HG03378 (cell line): Measurements from ENCODE around the gene ZDHHC7.
"Not testable (repeated sequence)": the region's sequence is repeated elsewhere in the genome, so short reads cannot be mapped to it uniquely, and the experiment has no call there.

Experiments used
- ATAC-seq: cut with Tn5 transposase; IDR thresholded peaks from one replicate; pipeline ENCODE4 v1.9.1; 2021; ENCODE audit warnings: mild to moderate bottlenecking, moderate library complexity; ENCODE audit not compliant: unreplicated experiment

ZDHHC7 gene, protein sequence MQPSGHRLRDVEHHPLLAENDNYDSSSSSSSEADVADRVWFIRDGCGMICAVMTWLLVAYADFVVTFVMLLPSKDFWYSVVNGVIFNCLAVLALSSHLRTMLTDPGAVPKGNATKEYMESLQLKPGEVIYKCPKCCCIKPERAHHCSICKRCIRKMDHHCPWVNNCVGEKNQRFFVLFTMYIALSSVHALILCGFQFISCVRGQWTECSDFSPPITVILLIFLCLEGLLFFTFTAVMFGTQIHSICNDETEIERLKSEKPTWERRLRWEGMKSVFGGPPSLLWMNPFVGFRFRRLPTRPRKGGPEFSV

GRCh38 chr16:85010931-85011845, at the start of gene ZDHHC7:
Gene ZDHHC7, minus strand, starts transcription at chr16:85011535. Its CDS starts 20,917 bp downstream, at chr16:84990618.
- peak; percentile 65 for ATAC-seq

- ATAC-seq = no peak
Observed at GRCh38 chr16:85058909-85059308, 47.6 kb upstream of the ZDHHC7 start.

DNA sequence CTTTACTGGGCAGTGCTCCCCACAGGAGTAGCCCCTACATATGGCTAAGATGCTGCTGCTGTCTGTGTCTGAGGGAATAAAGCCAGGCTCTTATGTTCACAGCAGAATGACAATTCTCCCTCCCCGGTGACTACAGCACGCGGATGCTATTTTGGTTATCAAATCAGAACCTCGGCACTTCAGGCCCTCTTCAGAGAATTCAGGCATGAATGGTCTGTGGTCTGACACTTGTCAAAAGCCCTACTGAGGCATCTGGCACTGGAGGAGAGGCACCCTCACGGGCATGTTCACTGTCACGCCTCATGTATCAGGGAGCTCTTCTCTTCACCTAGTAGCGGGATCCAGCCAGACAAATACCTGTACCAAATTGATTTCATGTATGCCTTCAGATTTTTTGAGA, 46.6 kb upstream of the ZDHHC7 start:
- ATAC-seq = no peak

DNA sequence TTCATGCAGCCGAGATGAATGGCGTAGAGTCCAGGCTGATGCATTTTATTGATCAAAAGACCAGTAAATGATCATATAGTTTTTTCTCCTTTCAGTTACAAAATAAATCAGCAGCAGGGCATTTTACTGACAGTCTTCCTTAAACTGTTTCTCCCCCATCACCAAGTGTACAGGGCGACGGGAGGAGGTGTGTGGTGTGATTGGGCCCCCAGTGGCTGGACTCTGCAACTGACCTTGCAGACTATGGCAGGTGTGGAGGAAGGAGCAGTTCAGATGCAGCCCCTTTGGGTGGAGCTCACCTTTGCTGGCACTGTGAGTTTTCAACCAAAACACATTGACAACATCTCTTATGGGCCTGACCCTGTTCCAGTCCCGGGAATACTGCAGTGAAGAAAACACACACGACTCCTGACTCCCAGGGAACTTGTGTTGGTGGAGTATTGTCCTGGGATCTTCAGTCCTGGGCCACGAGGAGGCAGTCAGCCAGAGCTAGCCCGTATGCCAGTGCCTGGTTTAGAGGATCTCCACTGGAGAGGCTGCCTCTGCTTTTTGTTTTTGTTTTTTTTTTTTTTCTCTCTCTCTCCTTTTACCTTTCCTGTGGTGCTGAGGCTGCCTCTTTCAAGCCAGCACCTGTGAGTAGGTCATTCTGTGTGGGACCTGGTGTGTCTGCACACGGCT, 46.0 kb upstream of the ZDHHC7 start:
- no peak for ATAC-seq

DNA sequence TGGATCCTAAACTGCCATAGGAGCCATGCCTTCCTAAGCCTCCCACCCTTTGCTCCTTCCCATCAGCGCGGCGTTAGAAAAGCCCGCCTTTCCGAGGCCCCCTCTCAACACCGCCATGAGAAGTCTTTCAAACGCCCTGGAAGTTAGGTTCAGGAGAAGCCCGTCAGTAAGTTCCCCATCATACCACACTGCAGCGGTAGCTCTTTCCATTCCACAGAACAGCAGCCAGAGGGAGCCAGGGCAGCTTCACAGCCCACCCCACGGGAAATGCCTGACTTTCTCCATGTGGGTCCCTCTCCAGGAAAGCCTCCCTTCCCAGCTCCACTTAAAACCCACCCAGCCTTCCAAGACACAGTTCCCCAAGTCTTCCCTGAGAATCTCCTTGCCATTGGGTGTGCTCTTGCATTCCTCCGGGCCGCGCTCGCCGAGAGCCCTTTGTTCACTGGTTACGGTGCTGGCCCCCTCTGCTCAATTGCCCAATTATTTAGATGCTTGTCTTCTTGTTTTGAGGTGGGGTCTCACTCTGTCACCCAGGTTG, 44.9 kb upstream of the ZDHHC7 start:
- ATAC-seq = no peak

DNA sequence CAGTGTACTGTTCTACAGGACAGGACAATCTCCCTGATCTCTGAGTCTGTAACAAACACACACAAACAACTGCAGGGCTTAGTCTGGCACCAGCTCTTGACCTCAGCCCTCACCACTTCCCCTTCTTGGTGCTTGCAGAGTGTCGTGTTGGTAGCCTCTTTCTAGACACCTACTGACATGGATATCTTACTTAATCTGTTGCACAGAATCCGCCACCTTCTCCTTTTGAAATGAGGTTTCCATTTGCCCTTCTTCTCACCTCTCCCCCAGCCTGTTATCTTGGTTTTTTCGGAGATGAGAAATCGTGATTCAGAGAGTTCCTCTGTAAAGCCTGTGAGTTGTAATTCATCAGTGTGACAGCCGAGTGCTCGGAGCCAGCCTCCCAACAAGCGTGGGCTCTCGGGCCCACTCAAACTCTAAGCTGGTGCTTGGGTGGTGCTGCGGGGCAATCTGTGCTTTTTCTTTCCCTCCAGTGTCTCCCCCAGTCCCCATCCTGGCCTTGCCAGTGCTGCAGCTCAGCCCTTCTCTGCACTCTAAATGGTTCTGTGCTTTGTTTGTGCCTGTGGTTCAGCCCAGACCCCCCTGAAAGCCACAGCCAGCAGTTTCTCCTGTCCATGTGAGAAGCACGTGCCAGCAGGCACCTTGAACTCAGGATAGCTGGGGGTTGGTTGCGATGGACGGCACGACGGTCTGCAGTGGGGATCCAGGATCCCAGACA, 44.3 kb upstream of the ZDHHC7 start:
- ATAC-seq = peak; percentile 89

DNA sequence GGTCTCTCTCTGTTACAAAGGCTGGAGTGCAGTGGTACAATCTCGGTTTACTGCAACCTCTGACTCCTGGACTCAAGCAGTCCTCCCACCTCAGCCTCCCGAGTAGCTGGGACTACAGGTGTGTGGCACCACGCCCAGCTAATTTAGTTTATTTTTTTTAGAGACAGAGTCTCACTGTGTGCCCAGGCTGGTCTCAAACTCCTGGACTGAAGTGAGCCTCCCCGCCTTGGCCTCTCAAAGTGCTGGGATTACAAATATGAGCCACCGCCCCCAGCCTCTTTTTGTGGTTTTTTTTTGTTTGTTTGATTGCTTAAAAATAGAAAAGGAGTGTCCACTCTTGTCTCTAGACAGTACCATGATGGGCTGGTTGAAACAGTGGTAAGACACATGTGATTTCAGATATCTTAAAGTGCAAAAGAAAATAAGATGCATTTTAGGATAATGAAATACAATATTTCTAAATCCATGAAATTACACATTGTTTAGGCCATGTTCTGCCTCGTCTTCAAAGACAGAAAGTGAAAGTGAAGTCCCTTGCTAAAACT, 43.7 kb upstream of the ZDHHC7 start:
- ATAC-seq = no peak

DNA sequence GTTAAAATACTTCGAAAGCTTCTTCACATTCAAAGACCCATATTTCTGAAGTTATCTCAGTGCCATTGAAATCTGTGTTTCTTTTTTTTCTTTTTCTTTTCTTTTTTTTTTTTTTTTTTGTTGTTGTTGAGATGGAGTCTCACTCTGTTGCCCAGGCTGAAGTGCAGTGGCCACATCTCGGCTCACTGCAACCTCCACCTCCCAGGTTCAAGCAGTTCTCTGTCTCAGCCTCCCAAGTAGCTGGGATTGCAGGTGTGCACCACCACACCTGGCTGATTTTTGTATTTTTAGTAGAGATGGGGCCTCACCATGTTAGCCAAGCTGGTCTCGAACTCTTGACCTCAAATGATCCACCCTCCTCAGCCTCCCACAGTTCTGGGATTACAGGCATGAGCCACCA, 43.0 kb upstream of the ZDHHC7 start:
- not testable (repeated sequence) for ATAC-seq

DNA sequence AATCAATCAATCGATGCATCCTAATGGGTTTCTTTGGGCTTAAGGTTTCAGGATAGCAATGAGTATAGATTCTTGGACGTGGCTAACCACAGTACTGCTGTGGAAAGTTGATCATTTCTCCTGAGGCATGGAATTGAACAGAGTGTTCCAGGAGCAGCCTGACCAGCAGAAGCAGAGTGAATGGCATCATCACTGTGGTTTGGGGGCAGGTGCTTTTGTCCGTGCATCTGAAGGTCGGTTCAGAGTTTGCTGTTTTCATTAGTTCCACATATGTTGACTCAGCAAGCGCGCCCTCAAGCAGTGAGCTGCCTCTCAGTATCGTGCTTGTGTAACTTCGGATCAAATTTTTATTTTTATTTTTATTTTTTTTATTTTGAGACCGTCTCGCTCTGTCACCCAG, 41.2 kb upstream of the ZDHHC7 start:
- ATAC-seq = no peak

DNA sequence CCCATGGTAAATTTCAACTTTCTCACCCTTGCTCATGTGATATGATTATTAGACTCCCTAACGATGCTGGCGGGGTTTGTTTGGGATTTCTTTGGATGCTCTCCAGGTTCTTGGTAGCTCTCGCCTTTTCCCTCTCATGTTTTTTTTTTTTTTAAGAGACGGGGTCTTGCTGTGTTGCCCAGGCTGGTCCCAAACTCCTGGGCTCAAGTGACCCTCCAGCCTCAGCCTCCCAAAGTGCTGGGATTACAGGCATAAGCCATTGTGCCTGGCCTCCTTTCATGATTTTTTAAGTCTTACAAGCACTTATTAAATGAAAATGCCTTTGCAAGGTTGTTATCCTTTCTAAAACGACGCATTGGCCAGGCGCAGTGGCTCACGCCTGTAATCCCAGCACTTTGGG, 40.3 kb upstream of the ZDHHC7 start:
- ATAC-seq = no peak

DNA sequence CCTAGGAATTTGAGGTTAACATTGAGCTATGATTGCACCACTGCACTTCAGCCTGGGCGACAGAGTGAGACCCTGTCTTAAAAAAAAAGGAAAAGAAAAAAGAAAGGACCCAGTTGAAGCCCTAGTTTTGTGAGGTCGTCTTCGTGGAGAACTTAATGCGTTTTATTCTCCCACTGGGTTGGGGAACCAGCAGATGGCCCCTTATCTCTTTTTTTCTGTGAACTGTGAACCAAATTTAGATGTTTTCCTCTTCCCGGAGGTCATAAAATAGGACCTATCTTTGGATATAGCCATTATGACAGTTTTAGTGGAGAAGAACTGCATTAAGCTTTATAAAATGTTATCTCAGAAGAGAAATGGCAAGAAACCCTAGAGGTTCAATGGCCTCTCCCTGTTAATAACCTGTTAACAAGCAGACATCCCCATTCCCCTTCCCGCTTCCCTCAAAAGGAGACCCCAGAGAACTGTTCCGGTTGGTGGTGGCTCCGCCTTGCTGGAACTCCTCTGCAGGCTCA, 39.8 kb upstream of the ZDHHC7 start:
- no peak for ATAC-seq

DNA sequence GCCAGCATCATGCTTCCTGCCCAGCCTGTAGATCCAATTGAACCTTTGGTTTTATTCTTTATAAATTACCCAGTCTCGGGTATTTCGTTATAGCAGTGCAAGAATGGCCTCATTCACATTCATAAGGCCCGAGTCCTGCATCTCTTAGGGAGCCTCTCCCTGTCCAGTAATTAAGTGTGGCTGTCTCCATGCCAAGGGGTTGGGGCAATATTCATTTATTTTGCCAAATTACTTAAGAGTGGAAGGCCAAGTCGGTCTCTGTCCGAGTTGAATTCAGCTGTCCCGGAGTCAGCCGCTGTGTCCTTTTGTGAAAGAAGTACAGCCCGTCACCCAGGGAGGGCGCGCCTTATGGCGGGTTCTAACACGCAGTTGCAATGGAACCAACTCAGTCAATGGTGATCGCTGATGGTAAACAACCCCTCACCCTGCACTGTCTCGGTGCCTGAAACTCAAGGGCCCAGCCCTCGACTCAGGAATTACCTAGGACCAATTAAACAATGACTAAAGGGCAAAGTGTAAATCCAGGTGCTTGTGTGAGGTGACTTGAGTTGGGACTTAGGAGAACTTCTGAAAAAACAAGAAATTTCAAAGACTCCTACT, 38.5 kb upstream of the ZDHHC7 start:
- no peak for ATAC-seq

GRCh38 chr16:85048921-85049562, 37.7 kb upstream of the ZDHHC7 start:
- no peak for ATAC-seq

DNA sequence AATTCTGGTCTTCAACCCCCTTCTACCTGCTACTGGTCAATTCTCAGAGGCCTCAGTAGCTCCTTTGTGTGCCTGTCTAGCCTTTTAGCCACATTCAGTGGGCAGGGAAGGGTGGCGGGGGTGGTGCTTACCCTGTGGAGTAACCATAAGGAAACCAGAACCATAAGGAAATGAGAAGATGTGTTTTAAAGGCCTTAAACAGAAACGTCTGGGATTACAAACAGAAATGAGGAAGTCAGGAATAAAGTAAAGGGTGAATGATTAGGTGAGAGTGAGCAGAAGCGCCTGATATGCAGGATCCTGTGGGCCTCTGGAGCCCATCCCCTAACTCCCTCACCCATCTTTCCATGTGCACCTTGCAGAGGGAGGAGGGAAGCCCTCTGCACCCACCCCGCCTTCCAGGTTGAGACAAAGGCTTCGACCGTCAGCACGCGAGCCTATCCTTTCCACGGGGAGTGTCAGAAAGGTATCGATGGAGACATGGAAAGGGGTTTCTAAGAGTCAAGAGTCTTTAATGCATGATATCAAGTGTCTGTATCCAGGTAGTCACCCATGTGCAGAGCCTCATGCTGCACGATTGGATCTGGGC, 36.6 kb upstream of the ZDHHC7 start:
- ATAC-seq = no peak

DNA sequence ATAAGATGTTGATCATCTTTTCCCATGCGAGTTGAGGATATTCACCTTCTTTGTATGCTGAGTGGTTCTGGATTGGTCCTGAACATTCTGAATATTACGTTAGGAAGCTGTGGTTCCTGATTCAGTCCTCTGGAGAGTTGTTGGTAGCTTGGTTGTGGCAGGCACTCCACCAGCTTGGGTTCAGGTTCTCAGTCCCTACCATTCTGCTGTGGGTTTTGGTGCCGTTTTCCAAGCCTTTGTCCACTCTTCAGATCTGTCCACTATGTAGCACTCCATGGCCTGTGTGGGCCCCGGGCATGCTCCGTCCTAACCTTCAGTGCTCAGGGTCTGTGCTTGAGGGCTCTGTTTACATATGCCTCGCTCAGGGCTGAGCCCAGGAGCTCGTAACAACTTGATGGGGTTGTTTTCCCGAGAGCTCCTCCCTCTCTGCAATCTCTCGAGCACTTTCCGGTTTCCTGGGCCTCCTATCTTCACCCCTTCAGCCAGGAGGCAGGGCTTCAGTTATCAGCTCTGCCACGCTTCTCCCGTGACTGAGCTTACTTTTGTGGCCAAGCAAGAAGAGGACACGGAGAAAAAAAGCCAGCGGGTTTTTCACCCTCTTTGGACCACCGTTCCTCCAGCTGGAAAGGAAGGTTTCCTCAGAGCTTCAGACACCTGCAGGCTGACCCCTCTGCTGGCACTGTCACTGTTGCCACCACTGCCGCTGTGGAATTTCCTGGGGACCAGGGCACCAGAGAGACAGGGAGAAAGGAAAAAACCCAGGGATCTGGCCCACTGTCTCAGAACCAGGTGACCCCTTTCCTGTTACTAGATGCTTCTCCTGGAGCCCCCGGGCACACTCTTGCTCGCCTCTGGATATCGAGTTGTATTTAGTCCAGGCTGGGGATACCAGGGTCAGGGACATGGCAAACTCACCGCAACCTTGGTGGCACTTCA, 35.9 kb upstream of the ZDHHC7 start:
- ATAC-seq = no peak

GRCh38 chr16:85046472-85046916, 35.2 kb upstream of the ZDHHC7 start:
- no peak for ATAC-seq

- ATAC-seq = no peak
Observed at GRCh38 chr16:85045641-85046471, 34.5 kb upstream of the ZDHHC7 start.
